D341Med (cell line): Measurements from ENCODE around the gene KRT71.

Experiments used
- DNase-seq: peaks from one replicate; pipeline ENCODE4 v3.0.0; 2012; ENCODE audit warnings: low spot score

The KRT71 gene

DNA sequence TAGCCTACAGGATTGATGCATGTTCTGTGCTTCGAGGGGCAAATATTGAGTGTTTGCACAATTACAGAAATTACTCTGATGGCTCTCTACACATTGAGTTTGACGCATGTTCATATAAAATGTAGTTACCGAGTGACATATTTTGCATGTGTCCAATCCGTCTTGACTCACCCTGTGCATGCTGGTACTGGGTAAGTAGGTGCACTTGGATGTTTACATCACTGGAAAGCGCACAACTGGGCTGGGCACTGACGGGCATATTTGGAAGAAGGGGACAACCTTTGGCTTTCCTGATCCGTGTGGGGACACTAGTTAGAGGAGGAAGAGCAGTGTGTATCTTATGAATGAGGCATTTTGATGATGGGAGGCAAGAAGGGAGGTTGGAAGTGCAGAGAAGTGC is 55.0 kb downstream of the KRT71 start:
- no peak for DNase-seq

- DNase-seq = no peak
These were observed 56.3 kb downstream of the KRT71 start for GRCh38 chr12:52496590-52497071.

- DNase-seq = no peak
These were observed 56.9 kb downstream of the KRT71 start for GRCh38 chr12:52496054-52496453.

GRCh38 chr12:52495389-52495788 is 57.6 kb downstream of the KRT71 start:
- peak; percentile 34 for DNase-seq

DNA sequence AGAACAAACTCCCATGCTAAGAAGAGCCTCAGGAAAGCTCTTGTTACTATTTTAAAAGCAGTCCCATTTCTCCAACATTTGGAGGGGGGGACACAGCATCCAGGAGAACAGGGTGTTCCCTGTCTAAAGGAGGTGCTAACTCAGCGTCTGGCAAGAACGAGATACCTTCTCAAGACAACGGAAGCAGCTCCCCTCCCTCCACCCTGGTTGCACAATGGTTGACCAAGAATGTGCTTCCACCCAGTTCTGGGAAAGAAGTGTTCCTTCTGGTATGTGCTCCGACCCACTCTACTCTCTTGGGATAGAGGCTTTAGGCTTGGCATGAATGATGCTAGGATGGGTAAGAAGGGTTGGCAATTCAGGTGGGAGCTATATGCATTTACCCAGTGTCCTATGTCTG is 58.4 kb downstream of the KRT71 start:
- DNase-seq = no peak

DNA sequence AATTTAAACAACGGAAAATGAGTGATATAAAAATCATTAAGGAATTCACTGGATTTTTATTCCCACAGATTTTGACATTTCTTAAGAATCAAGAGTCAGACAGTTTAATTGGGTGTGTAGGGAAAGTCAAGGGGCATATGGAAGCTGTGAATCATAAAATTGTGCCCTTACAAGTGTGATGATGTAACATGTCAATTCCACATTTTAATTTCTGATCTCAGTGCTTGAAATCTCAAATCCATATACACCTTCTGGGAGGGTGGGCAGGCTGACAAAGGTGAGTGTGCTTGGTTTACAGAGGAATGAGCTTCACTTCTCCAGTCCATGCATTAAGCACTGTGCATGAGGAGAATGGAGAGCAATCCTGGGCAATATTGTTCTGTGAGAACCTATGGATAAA is 58.8 kb downstream of the KRT71 start:
- DNase-seq = no peak
